ENCODE measurements around the gene CDH16.
A peak's percentile ranks its signal among the peaks of the same experiment; 100 is the strongest.

The CDH16 gene

GRCh38 chr16:66953462-66954096 is 34.9 kb upstream of the CDH16 start:
- peaks cover 4% of the 10 kb centered on the region for H3K9me3 ChIP-seq (ENCODE audit: low read length)
- no peak overlapping the region for H3K9ac ChIP-seq (ENCODE audit: low read length)
- H3K36me3 ChIP-seq (ENCODE audit: insufficient read depth, low read length): no peaks in the 10 kb centered on the region
- no peak overlapping the region for H3K27ac ChIP-seq (ENCODE audit: low read depth, low read length)
- H3K4me3 ChIP-seq (ENCODE audit: low read depth in 1 of 2, low read length in 2 of 2): no peak overlapping the region
- H3K4me1 ChIP-seq (ENCODE audit: insufficient read depth, low read length): no peaks in the 10 kb centered on the region
- H3K27me3 ChIP-seq (ENCODE audit: control insufficient read depth in 1 of 2, insufficient read depth in 2 of 2, low read length in 2 of 2): peaks cover 13 to 15% of the 10 kb centered on the region in 2 donors

- H3K9me3 ChIP-seq (ENCODE audit: low read length): peaks cover 4% of the 10 kb centered on the region
- H3K9ac ChIP-seq (ENCODE audit: low read length): no peak overlapping the region
- H3K27me3 ChIP-seq (ENCODE audit: control insufficient read depth in 1 of 2, insufficient read depth in 2 of 2, low read length in 2 of 2): peaks cover 13 to 15% of the 10 kb centered on the region in 2 donors
- H3K27ac ChIP-seq (ENCODE audit: low read depth, low read length): no peak overlapping the region
- H3K4me3 ChIP-seq (ENCODE audit: low read depth in 1 of 2, low read length in 2 of 2): no peak overlapping the region
- no peaks in the 10 kb centered on the region for H3K36me3 ChIP-seq (ENCODE audit: insufficient read depth, low read length)
- H3K4me1 ChIP-seq (ENCODE audit: insufficient read depth, low read length): no peaks in the 10 kb centered on the region
Observed at GRCh38 chr16:66952430-66953110, 33.9 kb upstream of the CDH16 start.

GRCh38 chr16:66950971-66951790 is 32.5 kb upstream of the CDH16 start:
- Histone ChIP-seq H3K4me3 (ENCODE audit: low read depth in 1 of 2, low read length in 2 of 2) (no peak overlapping the region), H3K4me1 (ENCODE audit: insufficient read depth, low read length) (peaks cover 4% of the 10 kb centered on the region), H3K27me3 (ENCODE audit: control insufficient read depth in 1 of 2, insufficient read depth in 2 of 2, low read length in 2 of 2) (peaks cover 13 to 15% of the 10 kb centered on the region in 2 donors), H3K9ac (ENCODE audit: low read length) (no peak overlapping the region), H3K9me3 (ENCODE audit: low read length) (peaks cover 4% of the 10 kb centered on the region), H3K36me3 (ENCODE audit: insufficient read depth, low read length) (no peaks in the 10 kb centered on the region), H3K27ac (ENCODE audit: low read depth, low read length) (no peak overlapping the region)

GRCh38 chr16:66950437-66950836 is 31.8 kb upstream of the CDH16 start:
- no peak overlapping the region for H3K9ac ChIP-seq (ENCODE audit: low read length)
- H3K27me3 ChIP-seq (ENCODE audit: control insufficient read depth in 1 of 2, insufficient read depth in 2 of 2, low read length in 2 of 2): peaks cover 13 to 15% of the 10 kb centered on the region in 2 donors
- no peak overlapping the region for H3K27ac ChIP-seq (ENCODE audit: low read depth, low read length)
- H3K4me1 ChIP-seq (ENCODE audit: insufficient read depth, low read length): peaks cover 4% of the 10 kb centered on the region
- no peak overlapping the region for H3K4me3 ChIP-seq (ENCODE audit: low read depth in 1 of 2, low read length in 2 of 2)
- no peaks in the 10 kb centered on the region for H3K36me3 ChIP-seq (ENCODE audit: insufficient read depth, low read length)
- peaks cover 4% of the 10 kb centered on the region for H3K9me3 ChIP-seq (ENCODE audit: low read length)

- no peak overlapping the region for H3K9ac ChIP-seq (ENCODE audit: low read length)
- peaks cover 4% of the 10 kb centered on the region for H3K4me1 ChIP-seq (ENCODE audit: insufficient read depth, low read length)
- no peaks in the 10 kb centered on the region for H3K36me3 ChIP-seq (ENCODE audit: insufficient read depth, low read length)
- no peak overlapping the region for H3K27ac ChIP-seq (ENCODE audit: low read depth, low read length)
- H3K27me3 ChIP-seq (ENCODE audit: control insufficient read depth in 1 of 2, insufficient read depth in 2 of 2, low read length in 2 of 2): peaks cover 13 to 15% of the 10 kb centered on the region in 2 donors
- H3K4me3 ChIP-seq (ENCODE audit: low read depth in 1 of 2, low read length in 2 of 2): no peak overlapping the region
- peaks cover 4% of the 10 kb centered on the region for H3K9me3 ChIP-seq (ENCODE audit: low read length)
Observed at GRCh38 chr16:66949472-66949871, 30.8 kb upstream of the CDH16 start.

GRCh38 chr16:66948837-66949225 is 30.1 kb upstream of the CDH16 start:
- Histone ChIP-seq H3K9me3 (ENCODE audit: low read length) (peaks cover 4% of the 10 kb centered on the region), H3K9ac (ENCODE audit: low read length) (no peak overlapping the region), H3K4me1 (ENCODE audit: insufficient read depth, low read length) (peaks cover 4% of the 10 kb centered on the region), H3K4me3 (ENCODE audit: low read depth in 1 of 2, low read length in 2 of 2) (peak overlapping the region; percentile 61), H3K27me3 (ENCODE audit: control insufficient read depth in 1 of 2, insufficient read depth in 2 of 2, low read length in 2 of 2) (peaks cover 13 to 15% of the 10 kb centered on the region in 2 donors), H3K27ac (ENCODE audit: low read depth, low read length) (no peak overlapping the region), H3K36me3 (ENCODE audit: insufficient read depth, low read length) (no peaks in the 10 kb centered on the region)

- Histone ChIP-seq H3K36me3 (ENCODE audit: insufficient read depth, low read length) (no peaks in the 10 kb centered on the region), H3K9me3 (ENCODE audit: low read length) (peaks cover 4% of the 10 kb centered on the region), H3K9ac (ENCODE audit: low read length) (no peak overlapping the region), H3K27ac (ENCODE audit: low read depth, low read length) (no peak overlapping the region), H3K27me3 (ENCODE audit: control insufficient read depth in 1 of 2, insufficient read depth in 2 of 2, low read length in 2 of 2) (peaks cover 13 to 15% of the 10 kb centered on the region in 2 donors), H3K4me1 (ENCODE audit: insufficient read depth, low read length) (peaks cover 4% of the 10 kb centered on the region), H3K4me3 (ENCODE audit: low read depth in 1 of 2, low read length in 2 of 2) (peak overlapping the region; percentile 61)
Observed at GRCh38 chr16:66948134-66948836, 29.6 kb upstream of the CDH16 start.

GRCh38 chr16:66947302-66948065 is 28.8 kb upstream of the CDH16 start:
- Histone ChIP-seq H3K27ac (ENCODE audit: low read depth, low read length) (no peak overlapping the region), H3K9me3 (ENCODE audit: low read length) (peaks cover 4% of the 10 kb centered on the region), H3K36me3 (ENCODE audit: insufficient read depth, low read length) (peaks cover 4% of the 10 kb centered on the region), H3K9ac (ENCODE audit: low read length) (no peak overlapping the region), H3K4me1 (ENCODE audit: insufficient read depth, low read length) (peaks cover 4% of the 10 kb centered on the region), H3K27me3 (ENCODE audit: control insufficient read depth in 1 of 2, insufficient read depth in 2 of 2, low read length in 2 of 2) (peaks cover 13 to 15% of the 10 kb centered on the region in 2 donors), H3K4me3 (ENCODE audit: low read depth in 1 of 2, low read length in 2 of 2) (peak overlapping the region; percentile 57 to 61)

GRCh38 chr16:66946974-66947301 is 28.3 kb upstream of the CDH16 start:
- no peak overlapping the region for H3K4me3 ChIP-seq (ENCODE audit: low read depth in 1 of 2, low read length in 2 of 2)

GRCh38 chr16:66946541-66946940 is 27.9 kb upstream of the CDH16 start:
- Histone ChIP-seq H3K27me3 (ENCODE audit: control insufficient read depth in 1 of 2, insufficient read depth in 2 of 2, low read length in 2 of 2) (peaks cover 6 to 9% of the 10 kb centered on the region in 2 donors), H3K9ac (ENCODE audit: low read length) (no peak overlapping the region), H3K27ac (ENCODE audit: low read depth, low read length) (no peak overlapping the region)

More at GRCh38 chr16:66946974-66947301, 28.3 kb upstream of the CDH16 start:
- no peak overlapping the region for H3K9ac ChIP-seq (ENCODE audit: low read length)
- peaks cover 10 to 11% of the 10 kb centered on the region in 2 donors for H3K27me3 ChIP-seq (ENCODE audit: control insufficient read depth in 1 of 2, insufficient read depth in 2 of 2, low read length in 2 of 2)
- H3K9me3 ChIP-seq (ENCODE audit: low read length): peaks cover 4% of the 10 kb centered on the region
- no peak overlapping the region for H3K27ac ChIP-seq (ENCODE audit: low read depth, low read length)
- peaks cover 10% of the 10 kb centered on the region for H3K36me3 ChIP-seq (ENCODE audit: insufficient read depth, low read length)
- H3K4me1 ChIP-seq (ENCODE audit: insufficient read depth, low read length): peaks cover 4% of the 10 kb centered on the region

More at GRCh38 chr16:66946541-66946940, 27.9 kb upstream of the CDH16 start:
- Histone ChIP-seq H3K9me3 (ENCODE audit: low read length) (peaks cover 3% of the 10 kb centered on the region), H3K4me3 (ENCODE audit: low read depth in 1 of 2, low read length in 2 of 2) (no peak overlapping the region), H3K4me1 (ENCODE audit: insufficient read depth, low read length) (peaks cover 4% of the 10 kb centered on the region), H3K36me3 (ENCODE audit: insufficient read depth, low read length) (peaks cover 14% of the 10 kb centered on the region)
